GM12873 (cell line): Measurements from ENCODE around the gene MYZAP.

Experiments
- CTCF ChIP-seq: IDR thresholded peaks from 2 replicates; pipeline ENCODE4 v1.5.1; 2012; ENCODE audit warnings: low read depth, mild to moderate bottlenecking, moderate library complexity, low read length, control low read depth; ENCODE audit not compliant: insufficient read depth; ENCODE audit errors: missing control alignments

Gene MYZAP

GRCh38 chr15:57662802-57663201, 71.1 kb downstream of the MYZAP start:
- TF ChIP-seq CTCF: no peak

GRCh38 chr15:57663262-57663661, 71.6 kb downstream of the MYZAP start:
- TF ChIP-seq CTCF: no peak

GRCh38 chr15:57665194-57665593, 73.5 kb downstream of the MYZAP start:
- no peak for TF ChIP-seq CTCF

- TF ChIP-seq CTCF: no peak
Observed at GRCh38 chr15:57665939-57666338, 74.2 kb downstream of the MYZAP start.

GRCh38 chr15:57667171-57667849, 75.6 kb downstream of the MYZAP start:
- no peak for TF ChIP-seq CTCF

- no peak for TF ChIP-seq CTCF
Observed at GRCh38 chr15:57668016-57668415, 76.3 kb downstream of the MYZAP start.

- no peak for TF ChIP-seq CTCF
Observed at GRCh38 chr15:57671636-57672035, 79.9 kb downstream of the MYZAP start.
